OCI-LY3 (cell line): Measurements from ENCODE around the gene PIGL.

Experiments used
- CTCF ChIP-seq: fragments of 200-600, 300-600 bp; sonication (generic); IDR thresholded peaks from 2 replicates; pipeline ENCODE4 v1.5.1; 2014; ENCODE audit warnings: antibody characterized with exemption, low read length, low read depth
- EZH2phosphoT487 ChIP-seq: fragments of 200-600 bp; shearing (Covaris generic); IDR thresholded peaks from 2 replicates; pipeline ENCODE4 v1.6.1; 2018; ENCODE audit warnings: antibody characterized with exemption, mixed run types, low read depth

- no peak for TF ChIP-seq CTCF
- no peak for TF ChIP-seq EZH2phosphoT487
These were observed 38.2 kb upstream of the PIGL start for GRCh38 chr17:16178836-16179235.
